Fibroblast of skin of back (primary cell): ENCODE measurements around the gene CMTM3.
"Not testable (repeated sequence)": the region's sequence is repeated elsewhere in the genome, so short reads cannot be mapped to it uniquely, and the experiment has no call there.

Experiments used
- DNase-seq: peaks from one replicate; pipeline ENCODE4 v3.0.0-alpha.2; 2013

Gene CMTM3

GRCh38 chr16:66637806-66638205 is 33.3 kb downstream of the CMTM3 start:
- DNase-seq, result no peak

- peak; percentile 23 for DNase-seq
Observed at GRCh38 chr16:66639091-66639885, 34.8 kb downstream of the CMTM3 start.

- no peak for DNase-seq
Observed at GRCh38 chr16:66640724-66641314, 36.3 kb downstream of the CMTM3 start.

- DNase-seq, result no peak
Observed at GRCh38 chr16:66641387-66641786, 36.9 kb downstream of the CMTM3 start.

- DNase-seq, result no peak
Observed at GRCh38 chr16:66647866-66648265, 43.4 kb downstream of the CMTM3 start.

GRCh38 chr16:66649167-66649566 is 44.7 kb downstream of the CMTM3 start:
- no peak for DNase-seq

- no peak for DNase-seq
Observed at GRCh38 chr16:66649636-66650205, 45.2 kb downstream of the CMTM3 start.

GRCh38 chr16:66650707-66651473 is 46.4 kb downstream of the CMTM3 start:
- DNase-seq, result peak; percentile 81

GRCh38 chr16:66651474-66651765 is 46.9 kb downstream of the CMTM3 start:
- DNase-seq, result no peak

GRCh38 chr16:66651965-66652364 is 47.5 kb downstream of the CMTM3 start:
- no peak for DNase-seq

- DNase-seq, result no peak
Observed at GRCh38 chr16:66652661-66653360, 48.3 kb downstream of the CMTM3 start.

GRCh38 chr16:66653581-66654350 is 49.3 kb downstream of the CMTM3 start:
- DNase-seq, result no peak

GRCh38 chr16:66656547-66656946 is 52.0 kb downstream of the CMTM3 start:
- DNase-seq, result no peak

GRCh38 chr16:66658143-66658859 is 53.8 kb downstream of the CMTM3 start:
- no peak for DNase-seq

GRCh38 chr16:66658860-66659190 is 54.3 kb downstream of the CMTM3 start:
- no peak for DNase-seq

GRCh38 chr16:66660422-66661209 is 56.1 kb downstream of the CMTM3 start:
- DNase-seq, result peak; percentile 83

- no peak for DNase-seq
Observed at GRCh38 chr16:66661210-66661560, 56.7 kb downstream of the CMTM3 start.

GRCh38 chr16:66661671-66662346 is 57.3 kb downstream of the CMTM3 start:
- DNase-seq, result not testable (repeated sequence)

GRCh38 chr16:66662445-66663194 is 58.1 kb downstream of the CMTM3 start:
- peak; percentile 39 for DNase-seq
